Endothelial cell of umbilical vein (primary cell): ENCODE measurements around the gene MGST2.

ENCODE experiments used
- EZH2 ChIP-seq: IDR thresholded peaks from 2 replicates; pipeline ENCODE4 v1.6.1; 2012; ENCODE audit warnings: borderline replicate concordance, low read depth, mild to moderate bottlenecking, moderate library complexity, low read length, inconsistent platforms; ENCODE audit not compliant: severe bottlenecking
- FOS ChIP-seq: IDR thresholded peaks from 2 replicates; pipeline ENCODE4 v1.6.1; 2011; ENCODE audit warnings: mild to moderate bottlenecking, low read length, moderate library complexity, borderline replicate concordance; ENCODE audit not compliant: insufficient read depth
- JUN ChIP-seq: IDR thresholded peaks from 2 replicates; pipeline ENCODE4 v1.6.1; 2011; ENCODE audit warnings: borderline replicate concordance, low read depth; ENCODE audit not compliant: insufficient read length, insufficient read depth
- POLR2A ChIP-seq: IDR thresholded peaks from 2 replicates; pipeline ENCODE4 v1.6.1; 2012; ENCODE audit warnings: low read depth, mild to moderate bottlenecking, control low read depth, low read length
- POLR2AphosphoS5 ChIP-seq: IDR thresholded peaks from 2 replicates; pipeline ENCODE4 v1.6.1; 2012; ENCODE audit warnings: low read depth, mild to moderate bottlenecking, control low read depth, low read length, moderate library complexity; ENCODE audit not compliant: insufficient read depth
- TF ChIP-seq, protein P1 (sequence below), 2 donors: IDR thresholded peaks; 1 replicate in 1 of 2; 2 replicates in 1 of 2; pipeline ENCODE4 v1.5.1; 2011; ENCODE audit warnings: low read length in 2 of 2, mild to moderate bottlenecking in 2 of 2, moderate library complexity in 2 of 2, control low read depth in 1 of 2, inconsistent platforms in 1 of 2, low read depth in 1 of 2; ENCODE audit not compliant: insufficient read depth in 1 of 2; ENCODE audit errors: extremely low read depth in 1 of 2
- TF ChIP-seq, protein P2 (sequence below): IDR thresholded peaks from 2 replicates; pipeline ENCODE4 v1.6.1; 2011; ENCODE audit not compliant: insufficient read depth, insufficient read length

- TF ChIP-seq, protein P1, sequence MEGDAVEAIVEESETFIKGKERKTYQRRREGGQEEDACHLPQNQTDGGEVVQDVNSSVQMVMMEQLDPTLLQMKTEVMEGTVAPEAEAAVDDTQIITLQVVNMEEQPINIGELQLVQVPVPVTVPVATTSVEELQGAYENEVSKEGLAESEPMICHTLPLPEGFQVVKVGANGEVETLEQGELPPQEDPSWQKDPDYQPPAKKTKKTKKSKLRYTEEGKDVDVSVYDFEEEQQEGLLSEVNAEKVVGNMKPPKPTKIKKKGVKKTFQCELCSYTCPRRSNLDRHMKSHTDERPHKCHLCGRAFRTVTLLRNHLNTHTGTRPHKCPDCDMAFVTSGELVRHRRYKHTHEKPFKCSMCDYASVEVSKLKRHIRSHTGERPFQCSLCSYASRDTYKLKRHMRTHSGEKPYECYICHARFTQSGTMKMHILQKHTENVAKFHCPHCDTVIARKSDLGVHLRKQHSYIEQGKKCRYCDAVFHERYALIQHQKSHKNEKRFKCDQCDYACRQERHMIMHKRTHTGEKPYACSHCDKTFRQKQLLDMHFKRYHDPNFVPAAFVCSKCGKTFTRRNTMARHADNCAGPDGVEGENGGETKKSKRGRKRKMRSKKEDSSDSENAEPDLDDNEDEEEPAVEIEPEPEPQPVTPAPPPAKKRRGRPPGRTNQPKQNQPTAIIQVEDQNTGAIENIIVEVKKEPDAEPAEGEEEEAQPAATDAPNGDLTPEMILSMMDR (IDR thresholded peaks at IDR 0.05; ENCODE audit: extremely low read depth in 1 of 2, insufficient read depth in 1 of 2, low read depth in 1 of 2, low read length in 2 of 2) = no peak
- TF ChIP-seq FOS (no peak), POLR2AphosphoS5 (no peak), POLR2A (no peak), EZH2 (no peak), JUN (no peak)
- TF ChIP-seq, protein P2, sequence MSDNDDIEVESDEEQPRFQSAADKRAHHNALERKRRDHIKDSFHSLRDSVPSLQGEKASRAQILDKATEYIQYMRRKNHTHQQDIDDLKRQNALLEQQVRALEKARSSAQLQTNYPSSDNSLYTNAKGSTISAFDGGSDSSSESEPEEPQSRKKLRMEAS = no peak
These were observed 18.4 kb upstream of the MGST2 start for GRCh38 chr4:139647184-139647583.
